OCI-LY1 (cell line): ENCODE results near the gene GORAB.

Source experiments
- H2AFZ ChIP-seq: fragments of 200-600 bp; sonication (generic), shearing (Covaris generic); 2 replicates; pipeline ENCODE4 v1.6.0; 2014; ENCODE audit warnings: antibody characterized with exemption, mild to moderate bottlenecking, low read length
- H3F3A ChIP-seq: fragments of 200-600 bp; sonication (generic), shearing (Covaris generic); 2 replicates; pipeline ENCODE4 v1.6.0; 2014; ENCODE audit warnings: mild to moderate bottlenecking, antibody characterized with exemption, low read length, moderate library complexity; ENCODE audit not compliant: insufficient read depth
- H3K27ac ChIP-seq: fragments of 200-600 bp; sonication (generic); 2 replicates; pipeline ENCODE4 v1.5.1; 2014; ENCODE audit warnings: low read length, mixed run types, mild to moderate bottlenecking, low read depth; ENCODE audit not compliant: poor library complexity, severe bottlenecking
- H3K27me3 ChIP-seq: fragments of 200-600 bp; sonication (generic); 2 replicates; pipeline ENCODE4 v1.6.0; 2014; ENCODE audit warnings: antibody characterized with exemption, mild to moderate bottlenecking, low read length, moderate library complexity; ENCODE audit not compliant: insufficient read depth
- H3K36me3 ChIP-seq: fragments of 200-600 bp; sonication (generic); 2 replicates; pipeline ENCODE4 v1.6.1; 2014; ENCODE audit warnings: mild to moderate bottlenecking, antibody characterized with exemption, low read length, moderate library complexity, mixed read lengths; ENCODE audit not compliant: insufficient read depth
- H3K4me1 ChIP-seq: fragments of 200-600 bp; sonication (generic); 2 replicates; pipeline ENCODE4 v1.5.1; 2014; ENCODE audit warnings: mild to moderate bottlenecking, low read length, moderate library complexity; ENCODE audit not compliant: insufficient read depth, severe bottlenecking
- H3K4me2 ChIP-seq: fragments of 200-600 bp; sonication (generic), shearing (Covaris generic); 2 replicates; pipeline ENCODE4 v1.6.1; 2014; ENCODE audit warnings: low read length
- H3K4me3 ChIP-seq: fragments of 200-600 bp; sonication (generic); 2 replicates; pipeline ENCODE4 v1.5.1; 2014; ENCODE audit warnings: low read length, low read depth, mild to moderate bottlenecking, mixed read lengths; ENCODE audit not compliant: poor library complexity, severe bottlenecking
- H3K79me2 ChIP-seq: fragments of 200-600 bp; shearing (Covaris generic); 2 replicates; pipeline ENCODE4 v1.6.1; 2016; ENCODE audit warnings: mixed run types, low read length, mixed read lengths; ENCODE audit not compliant: insufficient read depth
- H3K9ac ChIP-seq: fragments of 200-600 bp; sonication (generic), shearing (Covaris generic); 2 replicates; pipeline ENCODE4 v1.6.1; 2014; ENCODE audit warnings: mild to moderate bottlenecking, low read length, mixed read lengths
- H3K9me2 ChIP-seq: fragments of 200-600 bp; sonication (generic), shearing (Covaris generic); 2 replicates; pipeline ENCODE4 v1.6.1; 2014; ENCODE audit warnings: low read depth, mild to moderate bottlenecking, low read length, mixed read lengths
- H3K9me3 ChIP-seq: fragments of 200-600 bp; shearing (Covaris generic); 2 replicates; pipeline ENCODE4 v1.6.1; 2014; ENCODE audit warnings: low read length, mixed read lengths
- H4K20me1 ChIP-seq: fragments of 200-600 bp; sonication (generic), shearing (Covaris generic); 2 replicates; pipeline ENCODE4 v1.6.0; 2016; ENCODE audit warnings: mild to moderate bottlenecking, low read length; ENCODE audit not compliant: insufficient read depth
- CTCF ChIP-seq: fragments of 200-600 bp; sonication (generic), shearing (Covaris generic); IDR thresholded peaks from 2 replicates; pipeline ENCODE4 v1.5.1; 2017; ENCODE audit warnings: mild to moderate bottlenecking, antibody characterized with exemption, low read length, moderate library complexity, mixed read lengths
- EZH2 ChIP-seq: fragments of 200-600 bp; sonication (generic), shearing (Covaris generic); IDR thresholded peaks from 2 replicates; pipeline ENCODE4 v1.8.0; 2017; ENCODE audit warnings: borderline replicate concordance, mixed run types, mild to moderate bottlenecking, antibody characterized with exemption, low read length, moderate library complexity, mixed read lengths

The GORAB gene

GRCh38 chr1:170592591-170593111 lies 60.7 kb downstream of the GORAB start:
- Histone ChIP-seq H3K9me2 (no peaks in the 10 kb centered on the region), H3K36me3 (no peaks in the 10 kb centered on the region), H3K4me3 (no peak overlapping the region), H4K20me1 (no peaks in the 10 kb centered on the region), H3F3A (no peaks in the 10 kb centered on the region), H3K79me2 (no peaks in the 10 kb centered on the region), H3K4me2 (no peak overlapping the region), H2AFZ (no peak overlapping the region), H3K4me1 (no peaks in the 10 kb centered on the region), H3K27ac (no peak overlapping the region), H3K9ac (no peak overlapping the region), H3K27me3 (no peaks in the 10 kb centered on the region), H3K9me3 (no peaks in the 10 kb centered on the region)
- TF ChIP-seq EZH2 (no peak), CTCF (no peak)

- H4K20me1 ChIP-seq, result no peaks in the 10 kb centered on the region
- H3K9me2 ChIP-seq, result no peaks in the 10 kb centered on the region
- no peak overlapping the region for H3K4me3 ChIP-seq
- no peaks in the 10 kb centered on the region for H3K4me1 ChIP-seq
- H2AFZ ChIP-seq, result no peak overlapping the region
- H3F3A ChIP-seq, result no peaks in the 10 kb centered on the region
- H3K36me3 ChIP-seq, result no peaks in the 10 kb centered on the region
- no peak overlapping the region for H3K27ac ChIP-seq
- no peaks in the 10 kb centered on the region for H3K79me2 ChIP-seq
- H3K27me3 ChIP-seq, result no peaks in the 10 kb centered on the region
- H3K9me3 ChIP-seq, result no peaks in the 10 kb centered on the region
- no peak overlapping the region for H3K9ac ChIP-seq
- no peak overlapping the region for H3K4me2 ChIP-seq
- TF ChIP-seq CTCF (no peak), EZH2 (no peak)
Observed at GRCh38 chr1:170593173-170594011, 61.4 kb downstream of the GORAB start.

DNA sequence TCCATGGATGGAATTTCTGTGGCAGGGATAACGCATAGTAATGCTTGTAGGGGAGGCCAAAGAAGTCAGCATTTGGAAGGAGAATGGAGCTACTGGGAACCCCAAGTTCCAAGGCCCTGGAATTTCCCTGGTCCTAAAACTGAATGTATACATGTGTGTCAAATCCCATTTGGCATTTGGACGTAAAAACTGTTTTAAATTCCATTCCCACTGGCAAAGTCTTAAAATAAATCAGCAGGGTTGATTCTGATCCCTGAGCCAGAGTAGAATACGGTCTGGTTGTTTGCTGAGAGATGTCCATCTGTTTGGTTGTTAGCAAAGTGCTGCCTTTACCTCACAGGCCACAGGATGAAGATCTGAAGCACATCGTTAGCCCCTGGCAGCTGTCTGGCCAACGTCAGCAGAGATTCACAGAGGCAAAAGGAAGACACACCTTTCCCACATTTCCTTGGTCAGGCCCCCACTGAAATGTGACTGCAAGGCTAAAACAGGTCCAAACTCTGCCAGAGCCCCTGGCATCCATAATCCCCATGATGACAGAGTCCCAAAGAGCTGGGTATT lies 62.2 kb downstream of the GORAB start:
- Histone ChIP-seq H2AFZ (no peak overlapping the region), H3K27ac (no peak overlapping the region)

More for the DNA sequence above, 62.2 kb downstream of the GORAB start:
- TF ChIP-seq EZH2, result no peak
- no peak for TF ChIP-seq CTCF
- no peaks in the 10 kb centered on the region for H3K9me3 ChIP-seq
- no peaks in the 10 kb centered on the region for H3K36me3 ChIP-seq
- H3K9ac ChIP-seq, result no peak overlapping the region
- H3K79me2 ChIP-seq, result no peaks in the 10 kb centered on the region
- H3F3A ChIP-seq, result no peaks in the 10 kb centered on the region
- no peaks in the 10 kb centered on the region for H4K20me1 ChIP-seq
- no peaks in the 10 kb centered on the region for H3K4me1 ChIP-seq
- no peak overlapping the region for H3K4me3 ChIP-seq
- no peaks in the 10 kb centered on the region for H3K9me2 ChIP-seq
- no peaks in the 10 kb centered on the region for H3K27me3 ChIP-seq
- no peak overlapping the region for H3K4me2 ChIP-seq
